CD4-positive, alpha-beta memory T cell (primary cell): ENCODE data around the gene ZNF678. TPM values are rescaled to one million over a fixed set of nuclear protein-coding genes. Genes with fewer than 3 reads are reported as not detected.

Experiments
- CTCF ChIA-PET: fragments of 350-600 bp; sonication (Branson Sonifier 250); formaldehyde crosslinking; loops from one replicate; lab custom pipeline; 2021; ENCODE audit warnings: inconsistent platforms; ENCODE audit not compliant: partially characterized antibody; lab: Charles Lee
- POLR2A ChIA-PET: fragments of 350-600 bp; sonication (Branson Sonifier 250); formaldehyde crosslinking; loops from one replicate; lab custom pipeline; 2021; ENCODE audit not compliant: partially characterized antibody; lab: Charles Lee
- DNase-seq, 5 donors: peaks; one replicate each; pipeline versions ENCODE4 v3.0.0 to v3.0.0-alpha.2; 2020 to 2022; ENCODE audit warnings: mixed read lengths in 1 of 5
- H3K27ac ChIP-seq: one replicate; pipeline ENCODE4 v1.7.0; 2013; ENCODE audit warnings: low read depth, low read length
- H3K27me3 ChIP-seq: 2 replicates; pipeline ENCODE4 v1.7.0; 2013; ENCODE audit warnings: mild to moderate bottlenecking, low read length, moderate library complexity; ENCODE audit not compliant: insufficient read depth
- H3K36me3 ChIP-seq: 2 replicates; pipeline ENCODE4 v1.7.0; 2013; ENCODE audit warnings: mild to moderate bottlenecking, low read length, moderate library complexity; ENCODE audit not compliant: insufficient read depth
- H3K4me1 ChIP-seq: 2 replicates; pipeline ENCODE4 v1.7.0; 2013; ENCODE audit warnings: mild to moderate bottlenecking, low read length, moderate library complexity; ENCODE audit not compliant: insufficient read depth
- H3K4me3 ChIP-seq, 2 donors: one replicate each; pipeline ENCODE4 v1.7.0; 2013; ENCODE audit warnings: low read length in 2 of 2, mild to moderate bottlenecking in 1 of 2
- H3K9me3 ChIP-seq, 2 donors: one replicate each; pipeline ENCODE4 v1.7.0; 2013; ENCODE audit warnings: low read length in 2 of 2, control low read depth in 1 of 2; ENCODE audit not compliant: control insufficient read depth in 1 of 2
- H3K27ac Mint-ChIP-seq, 7 donors: one replicate each; pipeline ENCODE4 v1.8.0; 2020 to 2021; ENCODE audit warnings: mixed read lengths in 7 of 7, mild to moderate bottlenecking in 6 of 7, inconsistent platforms in 3 of 7, moderate library complexity in 3 of 7
- H3K27me3 Mint-ChIP-seq, 2 donors: one replicate each; pipeline ENCODE4 v1.8.0; 2020 to 2021; ENCODE audit warnings: mixed read lengths in 2 of 2
- H3K36me3 Mint-ChIP-seq, 2 donors: one replicate each; pipeline ENCODE4 v1.8.0; 2020 to 2021; ENCODE audit warnings: mixed read lengths in 2 of 2, inconsistent platforms in 1 of 2, mild to moderate bottlenecking in 1 of 2
- H3K4me1 Mint-ChIP-seq, 4 donors: one replicate each; pipeline ENCODE4 v1.8.0; 2020 to 2021; ENCODE audit warnings: mixed read lengths in 4 of 4, mild to moderate bottlenecking in 1 of 4
- H3K4me3 Mint-ChIP-seq, 8 donors: one replicate each; pipeline ENCODE4 v1.8.0; 2020 to 2021; ENCODE audit warnings: mixed read lengths in 8 of 8, mild to moderate bottlenecking in 7 of 8, moderate library complexity in 6 of 8, inconsistent platforms in 3 of 8
- H3K9me3 Mint-ChIP-seq, 8 donors: one replicate each; pipeline ENCODE4 v1.8.0; 2020 to 2021; ENCODE audit warnings: mixed read lengths in 8 of 8, mild to moderate bottlenecking in 5 of 8, inconsistent platforms in 3 of 8, moderate library complexity in 1 of 8
- intact Hi-C: fragments of 100-400 bp; cut with micrococcal nuclease; formaldehyde crosslinking; loops from one replicate; pipeline ENCODE4 v1.15.1; 2023
- polyA plus RNA-seq, 2 donors: library from polyadenylated mRNA; unstranded; fragments of 300-500 nt; fragmentation: Illumina TruSeq; gene quantifications; one replicate each; pipeline ENCODE4 v1.2.3, GENCODE V29; 2021
- total RNA-seq, 2 experiments: library from RNA; stranded (reverse); gene quantifications; one replicate each; pipeline ENCODE4 v1.2.3, GENCODE V29; 2021

ZNF678 gene
- total and polyA plus RNA-seq, 4 experiments from 2014 or later = 3.0 to 10.2 (median 6.2) TPM

DNA sequence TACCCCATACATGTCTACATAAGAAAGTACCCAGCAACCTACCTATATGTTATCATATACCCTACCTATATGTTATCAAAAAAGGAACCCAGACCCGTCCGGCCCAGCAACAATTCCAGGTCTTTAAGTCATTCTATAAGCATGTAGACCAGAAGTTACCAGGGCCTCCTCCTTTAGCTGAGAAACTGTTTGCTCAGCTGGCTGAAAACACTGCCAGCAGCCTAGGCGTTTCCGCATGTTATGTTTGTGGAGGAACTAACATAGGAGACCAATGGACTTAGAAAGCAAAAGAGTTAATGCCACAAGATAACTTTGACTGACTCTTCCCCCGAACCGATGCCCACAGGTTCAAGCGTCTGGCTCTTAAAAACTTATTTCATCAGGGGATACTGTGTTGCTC, 7.1 kb upstream of the ZNF678 start:
- Histone ChIP-seq H3K27ac (no peak overlapping the region), H3K36me3 (no peaks in the 10 kb centered on the region), H3K4me3 (no peak overlapping the region), H3K27me3 (no peaks in the 10 kb centered on the region), H3K4me1 (no peaks in the 10 kb centered on the region), H3K9me3 (no peaks in the 10 kb centered on the region)
- no peak overlapping the region for H3K4me3 Mint-ChIP-seq
- intact Hi-C loops = no loop called here
- no peak overlapping the region for H3K27ac Mint-ChIP-seq
- H3K27me3 Mint-ChIP-seq = peaks cover 23 to 31% of the 10 kb centered on the region in 2 donors
- peaks cover 5 to 6% of the 10 kb centered on the region in 2 donors for H3K36me3 Mint-ChIP-seq
- peaks cover 0 to 11% (median 5%) of the 10 kb centered on the region in 4 donors for H3K4me1 Mint-ChIP-seq
- ChIA-PET CTCF (no interaction called here), POLR2A (no interaction called here)
- H3K9me3 Mint-ChIP-seq = peaks cover 5 to 33% (median 19%) of the 10 kb centered on the region in 8 donors
- no peak for DNase-seq

DNA sequence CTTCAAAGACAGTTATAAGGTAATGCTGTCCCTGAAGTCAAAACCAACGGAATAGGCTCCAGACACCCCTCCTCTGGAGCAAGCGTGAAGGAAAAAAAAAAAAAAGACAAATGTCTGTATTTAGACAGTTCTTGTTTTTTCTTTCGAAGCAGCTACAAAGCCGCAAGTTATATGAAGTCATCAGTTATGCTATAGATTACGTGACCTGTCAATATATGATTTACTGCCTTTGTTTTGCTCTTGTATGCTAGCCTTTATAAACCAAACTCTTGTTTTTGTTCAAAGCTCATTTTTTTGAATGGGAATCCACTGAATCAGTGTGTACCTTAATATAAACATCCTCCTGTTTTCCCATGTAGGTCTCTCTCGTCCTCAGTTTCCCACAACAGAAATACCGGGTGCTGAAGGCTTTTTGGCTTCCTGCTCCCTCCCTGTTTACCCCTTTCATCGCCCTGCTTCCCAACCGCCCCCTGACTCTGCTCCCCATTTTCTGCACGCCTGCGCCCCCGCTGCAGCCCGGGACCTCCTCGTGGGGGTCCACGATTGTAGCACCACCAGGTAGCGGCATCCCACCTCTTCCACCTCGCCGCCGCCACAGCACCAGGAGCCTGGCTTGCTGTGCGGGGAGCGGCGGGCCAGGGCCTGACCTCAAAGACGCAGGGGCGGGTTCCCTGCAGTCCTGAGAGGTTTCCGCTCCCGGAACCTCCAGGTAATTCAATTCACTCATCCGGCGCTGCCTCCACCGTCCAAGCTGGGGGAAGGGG, 5.2 kb upstream of the ZNF678 start:
- H3K9me3 Mint-ChIP-seq = peaks cover 0 to 20% (median 5%) of the 10 kb centered on the region in 8 donors
- Histone ChIP-seq H3K27me3 (no peaks in the 10 kb centered on the region), H3K4me1 (no peaks in the 10 kb centered on the region), H3K36me3 (no peaks in the 10 kb centered on the region), H3K27ac (no peak overlapping the region), H3K9me3 (no peaks in the 10 kb centered on the region), H3K4me3 (no peak overlapping the region)
- CTCF ChIA-PET = no interaction called here
- H3K36me3 Mint-ChIP-seq = peaks cover 0 to 3% of the 10 kb centered on the region in 2 donors
- no peak overlapping the region for H3K27ac Mint-ChIP-seq
- no peak for DNase-seq
- POLR2A ChIA-PET = interaction anchor here (0.7 kb wide), 1 partner anchor 13 kb away, joined by 3 read pairs; no protein-coding TSS in a partner anchor
- intact Hi-C loops = no loop called here
- peaks cover 23 to 41% of the 10 kb centered on the region in 2 donors for H3K27me3 Mint-ChIP-seq
- peaks cover 8 to 11% (median 10%) of the 10 kb centered on the region in 4 donors for H3K4me1 Mint-ChIP-seq
- H3K4me3 Mint-ChIP-seq = no peak overlapping the region

GRCh38 chr1:227558732-227559262, 4.6 kb upstream of the ZNF678 start:
- ChIA-PET CTCF (no interaction called here), POLR2A (no interaction called here)
- Histone ChIP-seq H3K27me3 (no peaks in the 10 kb centered on the region), H3K4me3 (no peak overlapping the region), H3K36me3 (no peaks in the 10 kb centered on the region), H3K9me3 (no peaks in the 10 kb centered on the region), H3K27ac (no peak overlapping the region), H3K4me1 (no peaks in the 10 kb centered on the region)
- Mint-ChIP-seq H3K9me3 (peaks cover 0 to 14% (median 5%) of the 10 kb centered on the region in 8 donors), H3K36me3 (peaks cover 3 to 5% of the 10 kb centered on the region in 2 donors), H3K27ac (peak overlapping the region in 1 of 7 donors; percentile 1), H3K4me3 (peak overlapping the region in 1 of 8 donors; percentile 0), H3K4me1 (peaks cover 8 to 16% (median 13%) of the 10 kb centered on the region in 4 donors), H3K27me3 (peaks cover 23 to 38% of the 10 kb centered on the region in 2 donors)
- DNase-seq = no peak
- intact Hi-C loops = no loop called here

GRCh38 chr1:227559499-227559898, 3.9 kb upstream of the ZNF678 start:
- peaks cover 0 to 11% (median 2%) of the 10 kb centered on the region in 8 donors for H3K9me3 Mint-ChIP-seq
- Histone ChIP-seq H3K27me3 (no peaks in the 10 kb centered on the region), H3K9me3 (no peaks in the 10 kb centered on the region), H3K36me3 (no peaks in the 10 kb centered on the region), H3K27ac (no peak overlapping the region), H3K4me1 (peaks cover 6% of the 10 kb centered on the region), H3K4me3 (no peak overlapping the region)
- peak overlapping the region in 1 of 8 donors; percentile 34 for H3K4me3 Mint-ChIP-seq
- ChIA-PET CTCF (interaction anchor here (2.2 kb wide), 1 partner anchor 17 kb away, joined by 6 read pairs; no protein-coding TSS in a partner anchor), POLR2A (no interaction called here)
- intact Hi-C loops = no loop called here
- H3K4me1 Mint-ChIP-seq = peaks cover 15 to 23% (median 19%) of the 10 kb centered on the region in 4 donors
- DNase-seq = no peak
- H3K36me3 Mint-ChIP-seq = peaks cover 3 to 8% of the 10 kb centered on the region in 2 donors
- peaks cover 23 to 32% of the 10 kb centered on the region in 2 donors for H3K27me3 Mint-ChIP-seq
- no peak overlapping the region for H3K27ac Mint-ChIP-seq

- H3K4me3 Mint-ChIP-seq = peak overlapping the region in 4 of 8 donors; percentile 14 to 57 (median 36)
- peaks cover 23 to 30% of the 10 kb centered on the region in 2 donors for H3K27me3 Mint-ChIP-seq
- Histone ChIP-seq H3K4me3 (no peak overlapping the region), H3K9me3 (no peaks in the 10 kb centered on the region), H3K36me3 (no peaks in the 10 kb centered on the region), H3K27me3 (no peaks in the 10 kb centered on the region), H3K4me1 (peaks cover 7% of the 10 kb centered on the region), H3K27ac (no peak overlapping the region)
- POLR2A ChIA-PET = no interaction called here
- peaks cover 0 to 8% (median 2%) of the 10 kb centered on the region in 8 donors for H3K9me3 Mint-ChIP-seq
- intact Hi-C loops = loop anchor here (5.0 kb wide), 1 partner anchor 1153 kb away; the partner anchor contains the start of gene PARP1
- peaks cover 15 to 25% (median 21%) of the 10 kb centered on the region in 4 donors for H3K4me1 Mint-ChIP-seq
- DNase-seq = no peak
- CTCF ChIA-PET = interaction anchor here (2.2 kb wide), 1 partner anchor 17 kb away, joined by 6 read pairs; no protein-coding TSS in a partner anchor
- no peak overlapping the region for H3K27ac Mint-ChIP-seq
- H3K36me3 Mint-ChIP-seq = peaks cover 3 to 8% of the 10 kb centered on the region in 2 donors
These were observed 3.4 kb upstream of the ZNF678 start for GRCh38 chr1:227559926-227560325.

- Mint-ChIP-seq H3K4me3 (peak overlapping the region in 1 of 8 donors; percentile 46), H3K4me1 (peaks cover 15 to 25% (median 21%) of the 10 kb centered on the region in 4 donors)
- CTCF ChIA-PET = interaction anchor here (2.2 kb wide), 1 partner anchor 18 kb away, joined by 6 read pairs; no protein-coding TSS in a partner anchor
These were observed 2.8 kb upstream of the ZNF678 start for GRCh38 chr1:227560393-227561173.

More at GRCh38 chr1:227560393-227561173, 2.8 kb upstream of the ZNF678 start:
- no peak overlapping the region for H3K27ac ChIP-seq
- peaks cover 3 to 8% of the 10 kb centered on the region in 2 donors for H3K36me3 Mint-ChIP-seq
- peaks cover 7% of the 10 kb centered on the region for H3K4me1 ChIP-seq
- POLR2A ChIA-PET = interaction anchor here (1.1 kb wide), 1 partner anchor 570 kb away, joined by 3 read pairs; no protein-coding TSS in a partner anchor
- H3K27me3 ChIP-seq = no peaks in the 10 kb centered on the region
- H3K9me3 ChIP-seq = no peaks in the 10 kb centered on the region
- H3K27me3 Mint-ChIP-seq = peaks cover 23 to 30% of the 10 kb centered on the region in 2 donors
- intact Hi-C loops = loop anchor here (5.0 kb wide), 1 partner anchor 1153 kb away; the partner anchor contains the start of gene PARP1
- H3K27ac Mint-ChIP-seq = no peak overlapping the region
- H3K9me3 Mint-ChIP-seq = peaks cover 0 to 8% (median 2%) of the 10 kb centered on the region in 8 donors
- H3K36me3 ChIP-seq = no peaks in the 10 kb centered on the region
- no peak overlapping the region for H3K4me3 ChIP-seq
- no peak for DNase-seq
